HUES6 (cell line): ENCODE measurements around the gene PRR15L.
"Not testable (repeated sequence)": the region's sequence is repeated elsewhere in the genome, so short reads cannot be mapped to it uniquely, and the experiment has no call there.

Source experiments
- H3K27ac ChIP-seq: 2 replicates; pipeline ENCODE4 v1.7.0; 2013; ENCODE audit warnings: low read depth, mild to moderate bottlenecking, low read length, inconsistent platforms
- H3K27me3 ChIP-seq: 2 replicates; pipeline ENCODE4 v1.6.1; 2013; ENCODE audit warnings: low read length; ENCODE audit not compliant: control insufficient read depth, insufficient read depth
- H3K36me3 ChIP-seq: 2 replicates; pipeline ENCODE4 v1.6.1; 2013; ENCODE audit warnings: low read length; ENCODE audit not compliant: control insufficient read depth, insufficient read depth
- H3K4me1 ChIP-seq: 2 replicates; pipeline ENCODE4 v1.6.1; 2013; ENCODE audit warnings: low read length; ENCODE audit not compliant: control insufficient read depth, insufficient read depth
- H3K4me3 ChIP-seq: 2 replicates; pipeline ENCODE4 v1.5.1; 2013; ENCODE audit warnings: low read depth, low read length
- H3K9ac ChIP-seq: one replicate; pipeline ENCODE4 v1.6.1; 2013; ENCODE audit warnings: mild to moderate bottlenecking, low read length
- H3K9me3 ChIP-seq: 2 replicates; pipeline ENCODE4 v1.6.1; 2013; ENCODE audit warnings: low read depth, low read length; ENCODE audit not compliant: control insufficient read depth, insufficient read depth

The PRR15L gene

DNA sequence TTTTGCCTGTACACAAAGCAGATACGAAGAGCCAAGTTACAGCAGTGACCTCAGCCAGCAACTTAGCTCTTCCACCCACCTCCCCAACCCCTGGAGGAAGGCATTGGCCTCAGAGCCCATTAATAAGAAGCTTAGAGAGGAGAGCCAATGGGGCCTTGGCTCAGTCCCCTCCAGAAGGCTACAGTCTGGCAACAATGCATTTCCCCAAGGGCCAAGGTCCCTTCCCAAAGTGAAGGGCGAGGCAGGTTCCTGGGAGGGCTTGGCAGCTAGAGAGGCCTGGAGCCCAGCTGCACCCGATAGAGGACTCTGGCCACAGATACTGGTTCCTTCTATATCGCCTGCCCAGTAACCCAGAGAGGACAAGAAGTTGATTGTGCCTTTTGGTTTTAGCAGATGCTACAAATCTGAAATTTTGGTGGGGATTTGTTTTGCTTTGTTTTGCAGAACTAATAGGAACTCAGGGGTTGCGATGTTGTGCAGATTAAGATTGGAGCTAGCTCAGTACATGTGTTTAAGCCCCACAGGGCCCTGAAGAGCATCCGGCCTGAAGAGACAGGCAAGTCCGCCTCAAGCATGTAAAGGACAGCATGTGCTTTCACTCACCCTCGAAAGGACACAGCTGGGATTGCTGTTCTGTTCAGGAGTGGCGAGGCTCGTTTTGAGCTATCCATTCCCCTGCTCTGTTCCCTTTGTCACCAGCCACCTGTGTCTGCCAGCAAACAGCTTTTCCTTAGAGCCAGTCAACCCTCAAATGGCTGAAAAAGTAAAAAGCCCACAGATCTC lies 28.3 kb downstream of the PRR15L start:
- no peak overlapping the region for H3K27ac ChIP-seq
- peaks cover 44% of the 10 kb centered on the region for H3K36me3 ChIP-seq
- no peaks in the 10 kb centered on the region for H3K4me1 ChIP-seq
- no peaks in the 10 kb centered on the region for H3K9me3 ChIP-seq
- no peak overlapping the region for H3K9ac ChIP-seq
- H3K27me3 ChIP-seq, result no peaks in the 10 kb centered on the region
- no peak overlapping the region for H3K4me3 ChIP-seq

DNA sequence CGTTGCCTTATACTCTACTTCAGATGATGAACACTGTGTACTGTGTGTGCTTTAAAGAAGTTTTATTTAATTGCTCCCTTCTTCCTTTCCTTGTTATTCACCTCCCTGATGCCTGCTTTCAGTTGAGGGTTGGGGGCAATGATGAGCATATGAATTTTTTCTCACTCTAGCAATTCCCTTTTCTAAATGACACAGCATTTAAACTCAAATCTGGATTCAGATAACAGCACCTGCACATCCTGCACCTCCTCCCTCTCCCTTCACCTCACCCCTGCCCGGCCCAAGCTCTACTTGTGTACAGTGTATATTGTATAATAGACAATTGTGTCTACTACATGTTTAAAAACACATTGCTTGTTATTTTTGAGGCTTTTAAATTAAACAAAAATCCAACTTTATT lies 29.3 kb downstream of the PRR15L start:
- Histone ChIP-seq H3K27ac (no peak overlapping the region), H3K9ac (no peak overlapping the region), H3K27me3 (no peaks in the 10 kb centered on the region), H3K36me3 (peaks cover 54% of the 10 kb centered on the region), H3K4me3 (no peak overlapping the region), H3K4me1 (no peaks in the 10 kb centered on the region), H3K9me3 (no peaks in the 10 kb centered on the region)

DNA sequence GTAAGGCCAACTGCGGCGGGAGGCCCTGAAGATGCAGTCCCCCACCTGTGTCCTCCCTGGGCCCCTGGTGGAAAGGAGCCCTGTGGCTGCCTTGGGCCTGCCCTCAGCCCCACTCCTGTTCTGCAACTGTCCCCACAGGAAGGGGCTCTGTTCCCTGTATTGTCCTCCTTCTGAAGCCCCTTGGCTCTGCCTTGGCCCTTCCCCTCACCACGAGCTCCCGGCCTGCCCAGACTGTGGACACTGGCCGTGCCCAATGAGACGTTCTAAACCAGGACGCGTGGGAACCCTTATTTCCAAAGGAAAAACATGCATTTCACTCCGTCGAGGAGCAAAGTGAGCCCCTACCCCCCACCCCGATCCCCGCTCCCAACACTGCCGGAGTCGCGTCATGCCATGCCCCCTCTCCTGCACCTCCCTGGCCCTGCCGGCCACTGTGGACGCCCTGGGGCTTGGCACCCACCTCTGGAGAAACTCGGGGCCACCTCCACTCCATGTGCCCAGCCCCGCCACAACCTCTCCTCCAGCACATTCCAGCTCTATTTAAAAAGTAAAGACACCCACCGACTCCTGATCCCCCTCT lies 29.8 kb downstream of the PRR15L start:
- Histone ChIP-seq H3K36me3 (peaks cover 59% of the 10 kb centered on the region), H3K9me3 (no peaks in the 10 kb centered on the region), H3K27me3 (no peaks in the 10 kb centered on the region), H3K27ac (no peak overlapping the region), H3K9ac (no peak overlapping the region), H3K4me1 (no peaks in the 10 kb centered on the region), H3K4me3 (no peak overlapping the region)

- H3K4me3 ChIP-seq, result no peak overlapping the region
- H3K36me3 ChIP-seq, result peaks cover 64% of the 10 kb centered on the region
- no peaks in the 10 kb centered on the region for H3K4me1 ChIP-seq
These were observed 32.0 kb downstream of the PRR15L start for GRCh38 chr17:47925678-47925988.

GRCh38 chr17:47924785-47925677 lies 32.7 kb downstream of the PRR15L start:
- Histone ChIP-seq H3K27ac (no peak overlapping the region), H3K36me3 (peaks cover 62% of the 10 kb centered on the region), H3K27me3 (no peaks in the 10 kb centered on the region), H3K9ac (no peak overlapping the region), H3K9me3 (no peaks in the 10 kb centered on the region), H3K4me1 (no peaks in the 10 kb centered on the region), H3K4me3 (no peak overlapping the region)

More at GRCh38 chr17:47925678-47925988, 32.0 kb downstream of the PRR15L start:
- Histone ChIP-seq H3K27ac (no peak overlapping the region), H3K9ac (no peak overlapping the region), H3K9me3 (no peaks in the 10 kb centered on the region), H3K27me3 (no peaks in the 10 kb centered on the region)

GRCh38 chr17:47919889-47920288 lies 37.8 kb downstream of the PRR15L start:
- peaks cover 41% of the 10 kb centered on the region for H3K36me3 ChIP-seq
- H3K4me1 ChIP-seq, result not testable (repeated sequence)

DNA sequence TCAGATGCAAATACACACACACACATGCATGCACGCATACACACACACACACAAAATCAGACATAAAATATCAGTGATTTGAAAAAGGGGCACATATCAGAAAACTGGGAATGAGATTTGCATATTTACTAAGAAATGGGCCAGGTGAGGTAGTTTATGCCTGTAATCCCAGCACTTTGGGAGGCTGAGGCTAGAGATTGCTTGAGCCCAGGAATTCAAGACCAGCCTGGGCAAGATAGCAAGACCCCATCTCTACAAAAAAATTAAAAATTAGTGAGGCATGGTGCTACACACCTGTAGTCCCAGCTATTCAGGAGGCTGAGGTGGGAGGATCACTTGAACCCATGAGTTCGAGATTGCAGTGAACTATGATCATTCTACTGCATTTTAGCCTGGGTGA lies 38.7 kb downstream of the PRR15L start:
- H3K9ac ChIP-seq, result no peak overlapping the region

More at GRCh38 chr17:47919889-47920288, 37.8 kb downstream of the PRR15L start:
- not testable (repeated sequence) for H3K9me3 ChIP-seq, H3K27me3 ChIP-seq, H3K9ac ChIP-seq, H3K4me3 ChIP-seq, H3K27ac ChIP-seq

DNA sequence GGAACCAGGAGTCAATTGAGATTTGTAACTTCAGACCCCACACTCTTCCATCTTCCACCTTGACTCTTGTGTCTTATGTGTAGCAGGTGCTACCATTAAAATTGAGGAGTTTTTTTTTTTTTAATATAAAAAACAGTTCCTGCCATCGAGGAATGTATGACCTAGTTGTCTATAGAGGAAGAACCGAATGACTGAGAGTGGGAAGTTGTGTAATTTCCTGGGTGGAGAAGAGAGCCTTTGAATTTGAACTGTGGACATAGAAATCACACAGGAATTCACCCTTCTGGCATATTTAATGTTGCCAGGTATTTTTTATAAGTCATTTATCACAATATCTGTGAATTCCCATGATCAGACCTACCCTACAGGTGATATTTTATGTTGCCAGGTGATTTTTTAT lies 39.7 kb downstream of the PRR15L start:
- H3K27me3 ChIP-seq, result no peaks in the 10 kb centered on the region
- H3K9ac ChIP-seq, result no peak overlapping the region
- H3K9me3 ChIP-seq, result no peaks in the 10 kb centered on the region
- no peak overlapping the region for H3K27ac ChIP-seq
- peaks cover 23% of the 10 kb centered on the region for H3K36me3 ChIP-seq
- no peak overlapping the region for H3K4me3 ChIP-seq
- H3K4me1 ChIP-seq, result no peaks in the 10 kb centered on the region

More for the DNA sequence above, 38.7 kb downstream of the PRR15L start:
- H3K27me3 ChIP-seq, result no peaks in the 10 kb centered on the region
- peaks cover 32% of the 10 kb centered on the region for H3K36me3 ChIP-seq
- H3K4me3 ChIP-seq, result no peak overlapping the region
- no peaks in the 10 kb centered on the region for H3K4me1 ChIP-seq
- H3K9me3 ChIP-seq, result no peaks in the 10 kb centered on the region
- H3K27ac ChIP-seq, result no peak overlapping the region

GRCh38 chr17:47917581-47917980 lies 40.1 kb downstream of the PRR15L start:
- H3K4me1 ChIP-seq, result no peaks in the 10 kb centered on the region
- H3K9me3 ChIP-seq, result no peaks in the 10 kb centered on the region
- no peaks in the 10 kb centered on the region for H3K27me3 ChIP-seq
- H3K36me3 ChIP-seq, result peaks cover 19% of the 10 kb centered on the region
- no peak overlapping the region for H3K4me3 ChIP-seq
- H3K27ac ChIP-seq, result no peak overlapping the region
- H3K9ac ChIP-seq, result no peak overlapping the region

- Histone ChIP-seq H3K4me3 (no peak overlapping the region), H3K27ac (no peak overlapping the region), H3K4me1 (no peaks in the 10 kb centered on the region), H3K9ac (no peak overlapping the region), H3K36me3 (peaks cover 17% of the 10 kb centered on the region), H3K27me3 (no peaks in the 10 kb centered on the region), H3K9me3 (no peaks in the 10 kb centered on the region)
These were observed 41.0 kb downstream of the PRR15L start for GRCh38 chr17:47916489-47917208.
